NCI-H2227 treated with DMSO at 0.1 percent for 48 hours (cell line): ENCODE data around the gene SH3BP5L.

ENCODE experiments used
- DNase-seq: peaks from one replicate; lab custom pipeline; 2025; lab: John Stamatoyannopoulos, UW

SH3BP5L gene

GRCh38 chr1:248776991-248777390 is 48.7 kb downstream of the SH3BP5L start:
- DNase-seq = no peak

GRCh38 chr1:248775441-248775840 is 50.3 kb downstream of the SH3BP5L start:
- no peak for DNase-seq
